HK-2 (cell line): Measurements from ENCODE around the gene ALPP.
"Not testable (repeated sequence)": the region's sequence is repeated elsewhere in the genome, so short reads cannot be mapped to it uniquely, and the experiment has no call there.

Experiments
- DNase-seq: peaks from one replicate; pipeline ENCODE4 v3.0.0-alpha.2; 2018; ENCODE audit not compliant: unreplicated experiment

The ALPP gene

GRCh38 chr2:232422051-232422450 is 43.5 kb downstream of the ALPP start:
- no peak for DNase-seq

- DNase-seq, result not testable (repeated sequence)
These were observed 44.4 kb downstream of the ALPP start for GRCh38 chr2:232422996-232423395.

GRCh38 chr2:232423407-232423806 is 44.9 kb downstream of the ALPP start:
- not testable (repeated sequence) for DNase-seq

- DNase-seq, result no peak
These were observed 53.4 kb downstream of the ALPP start for GRCh38 chr2:232431705-232432590.
